Measurements from ENCODE around the gene WNT2B.
A peak's percentile ranks its signal among the peaks of the same experiment; 100 is the strongest.

The WNT2B gene

DNA sequence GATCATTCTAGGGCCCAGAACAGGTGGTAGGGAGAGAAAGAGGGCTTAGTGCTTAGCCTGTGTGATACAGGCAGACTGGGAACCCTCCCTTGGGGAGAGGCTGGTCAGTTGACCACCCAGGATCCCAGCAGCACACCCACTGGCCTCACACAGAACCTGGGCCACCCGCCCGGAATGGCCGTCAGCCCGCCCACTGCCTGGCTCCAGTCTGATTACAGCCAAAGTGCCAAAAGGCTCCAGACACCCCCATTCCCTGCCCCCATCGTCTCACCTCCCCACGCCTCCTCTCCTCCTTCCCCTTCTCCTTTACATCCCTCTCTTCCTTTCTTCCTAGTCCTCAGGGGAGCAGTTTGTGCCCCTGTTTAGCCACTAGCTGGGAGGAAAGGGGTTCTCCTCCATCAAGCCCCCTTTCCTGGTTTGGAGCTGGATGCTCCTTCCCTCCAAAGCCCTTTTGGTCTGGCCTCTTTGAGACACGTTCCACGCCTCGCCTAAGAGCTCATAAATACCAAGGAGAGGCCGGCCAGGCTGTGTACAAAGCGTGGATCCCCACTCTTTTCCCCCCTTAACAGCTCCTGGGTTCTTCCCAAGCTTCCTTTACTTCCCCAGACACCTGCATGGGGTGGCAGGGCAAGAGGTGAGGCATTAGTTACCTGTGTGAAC lies 4.6 kb upstream of the WNT2B start:
- peaks cover 29 to 62% of the 10 kb centered on the region in 2 donors for H3K27me3 ChIP-seq (ENCODE audit: control insufficient read depth in 1 of 2, insufficient read depth in 2 of 2, low read length in 2 of 2)
- no peak overlapping the region for H3K9ac ChIP-seq (ENCODE audit: low read depth in 1 of 2, low read length in 2 of 2)
- H3K36me3 ChIP-seq (ENCODE audit: control insufficient read depth in 1 of 2, insufficient read depth in 2 of 2, low read length in 2 of 2) = no peaks in the 10 kb centered on the region
- H3K9me3 ChIP-seq (ENCODE audit: control insufficient read depth in 1 of 2, low read length in 2 of 2) = no peaks in the 10 kb centered on the region
- H3K4me3 ChIP-seq (ENCODE audit: low read depth in 1 of 2, low read length in 2 of 2) = no peak overlapping the region
- H3K4me1 ChIP-seq (ENCODE audit: control insufficient read depth in 1 of 2, insufficient read depth in 2 of 2, low read length in 2 of 2) = peaks cover 9 to 19% of the 10 kb centered on the region in 2 donors
- H3K27ac ChIP-seq (ENCODE audit: low read depth, low read length) = no peak overlapping the region

DNA sequence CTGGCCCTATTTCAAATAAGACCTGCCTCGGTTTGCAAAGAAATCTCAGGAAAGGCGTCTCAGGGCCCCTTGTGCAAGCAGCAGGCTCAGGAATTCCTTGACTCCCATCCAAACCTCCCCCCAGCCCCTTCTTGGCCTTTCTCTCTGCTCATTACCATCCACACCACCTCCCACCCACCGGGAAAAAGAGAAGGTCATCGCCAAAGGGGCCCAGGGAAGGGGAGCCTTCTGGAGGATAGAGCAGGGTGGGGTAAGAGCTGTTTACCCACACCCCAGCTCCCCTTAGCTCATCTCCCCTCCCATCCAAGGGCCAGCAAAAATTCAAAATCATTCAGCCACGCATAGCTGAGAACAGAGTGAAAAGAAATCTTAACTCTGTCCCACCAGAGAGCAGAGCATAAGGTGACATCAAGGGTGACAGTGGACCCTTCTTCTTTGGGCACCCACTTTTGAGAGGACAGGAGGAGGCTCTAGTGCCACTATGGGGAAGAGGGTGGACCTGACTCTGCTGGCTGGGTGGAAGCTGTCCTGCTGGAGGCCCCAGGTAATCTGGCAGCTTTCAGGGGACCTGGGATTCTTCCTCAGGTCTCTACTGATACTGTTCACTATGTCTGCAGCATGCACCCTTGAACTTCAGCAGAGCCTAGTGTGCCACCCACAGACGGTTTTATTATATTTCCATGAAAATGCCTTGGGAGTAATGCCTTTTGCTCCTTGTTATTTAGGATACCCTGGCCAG lies 3.9 kb upstream of the WNT2B start:
- Histone ChIP-seq H3K4me3 (ENCODE audit: low read depth in 1 of 2, low read length in 2 of 2) (no peak overlapping the region), H3K27ac (ENCODE audit: low read depth, low read length) (no peak overlapping the region), H3K27me3 (ENCODE audit: control insufficient read depth in 1 of 2, insufficient read depth in 2 of 2, low read length in 2 of 2) (peaks cover 33 to 68% of the 10 kb centered on the region in 2 donors), H3K36me3 (ENCODE audit: control insufficient read depth in 1 of 2, insufficient read depth in 2 of 2, low read length in 2 of 2) (no peaks in the 10 kb centered on the region), H3K4me1 (ENCODE audit: control insufficient read depth in 1 of 2, insufficient read depth in 2 of 2, low read length in 2 of 2) (peaks cover 9 to 19% of the 10 kb centered on the region in 2 donors), H3K9me3 (ENCODE audit: control insufficient read depth in 1 of 2, low read length in 2 of 2) (no peaks in the 10 kb centered on the region), H3K9ac (ENCODE audit: low read depth in 1 of 2, low read length in 2 of 2) (no peak overlapping the region)

DNA sequence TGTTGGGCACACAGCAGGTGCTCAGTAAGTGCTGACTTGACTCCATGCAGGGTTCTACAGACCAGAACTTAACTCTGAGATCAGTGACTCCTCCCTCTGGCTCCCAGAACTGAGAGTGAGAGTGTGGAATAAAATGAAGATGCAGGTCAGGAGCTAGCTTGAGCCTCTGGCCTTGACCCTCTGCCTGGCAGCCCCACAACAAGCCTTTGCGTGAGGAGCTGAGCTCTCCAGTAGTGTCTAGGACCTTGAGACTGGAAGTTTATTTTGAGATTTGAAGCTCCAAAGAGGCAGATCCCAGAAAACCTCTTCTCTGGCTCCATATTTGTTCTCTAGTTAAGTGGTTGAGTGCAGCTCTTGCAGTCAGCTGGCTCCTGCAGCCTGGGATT lies 3.4 kb upstream of the WNT2B start:
- no peaks in the 10 kb centered on the region for H3K36me3 ChIP-seq (ENCODE audit: control insufficient read depth in 1 of 2, insufficient read depth in 2 of 2, low read length in 2 of 2)
- H3K9me3 ChIP-seq (ENCODE audit: control insufficient read depth in 1 of 2, low read length in 2 of 2) = no peaks in the 10 kb centered on the region
- H3K27ac ChIP-seq (ENCODE audit: low read depth, low read length) = no peak overlapping the region
- peaks cover 9 to 19% of the 10 kb centered on the region in 2 donors for H3K4me1 ChIP-seq (ENCODE audit: control insufficient read depth in 1 of 2, insufficient read depth in 2 of 2, low read length in 2 of 2)
- no peak overlapping the region for H3K4me3 ChIP-seq (ENCODE audit: low read depth in 1 of 2, low read length in 2 of 2)
- peaks cover 36 to 71% of the 10 kb centered on the region in 2 donors for H3K27me3 ChIP-seq (ENCODE audit: control insufficient read depth in 1 of 2, insufficient read depth in 2 of 2, low read length in 2 of 2)
- H3K9ac ChIP-seq (ENCODE audit: low read depth in 1 of 2, low read length in 2 of 2) = no peak overlapping the region

DNA sequence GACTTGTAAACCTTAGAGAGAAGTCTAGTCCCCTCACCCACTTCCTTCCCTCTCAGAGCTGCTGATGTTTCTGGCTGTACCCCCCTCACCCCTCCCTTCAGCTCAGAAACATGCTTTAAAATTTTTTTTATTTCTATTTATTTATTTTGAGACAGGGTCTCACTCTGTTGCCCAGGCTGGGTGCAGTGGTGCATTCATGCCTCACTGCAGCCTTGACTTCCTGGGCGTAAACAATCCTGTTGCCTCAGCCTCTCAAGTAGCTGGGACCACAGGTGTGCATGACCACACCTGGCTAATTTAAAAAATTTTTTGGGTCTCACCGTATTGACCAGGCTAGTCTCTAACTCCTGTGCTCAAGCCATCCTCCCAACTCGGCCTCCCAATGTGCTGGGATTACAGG lies 2.9 kb upstream of the WNT2B start:
- H3K9me3 ChIP-seq (ENCODE audit: control insufficient read depth in 1 of 2, low read length in 2 of 2) = no peaks in the 10 kb centered on the region
- H3K27me3 ChIP-seq (ENCODE audit: control insufficient read depth in 1 of 2, insufficient read depth in 2 of 2, low read length in 2 of 2) = peaks cover 36 to 69% of the 10 kb centered on the region in 2 donors
- H3K27ac ChIP-seq (ENCODE audit: low read depth, low read length) = no peak overlapping the region
- H3K4me1 ChIP-seq (ENCODE audit: control insufficient read depth in 1 of 2, insufficient read depth in 2 of 2, low read length in 2 of 2) = peaks cover 9 to 19% of the 10 kb centered on the region in 2 donors
- H3K4me3 ChIP-seq (ENCODE audit: low read depth in 1 of 2, low read length in 2 of 2) = no peak overlapping the region
- no peaks in the 10 kb centered on the region for H3K36me3 ChIP-seq (ENCODE audit: control insufficient read depth in 1 of 2, insufficient read depth in 2 of 2, low read length in 2 of 2)
- H3K9ac ChIP-seq (ENCODE audit: low read depth in 1 of 2, low read length in 2 of 2) = no peak overlapping the region

DNA sequence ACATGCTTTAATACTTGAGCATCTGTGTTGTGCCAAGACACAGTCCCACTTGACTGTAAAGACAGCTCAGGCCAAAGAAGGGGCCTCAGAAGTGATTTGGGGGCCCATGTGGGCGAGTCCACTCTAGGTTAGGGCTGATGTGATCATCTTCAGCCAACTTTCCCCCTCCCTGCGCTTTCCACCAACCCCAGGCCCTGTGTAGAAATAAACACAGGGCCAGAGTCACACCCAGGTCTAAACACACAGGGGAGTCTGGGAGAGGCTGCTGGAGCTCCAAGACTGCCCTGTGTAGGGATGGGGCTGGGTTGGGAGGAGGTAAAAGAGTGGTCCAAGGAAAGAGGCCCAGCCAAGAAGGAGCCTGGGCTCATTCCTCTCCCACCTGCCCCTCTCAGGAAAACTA lies 2.5 kb upstream of the WNT2B start:
- no peak overlapping the region for H3K4me3 ChIP-seq (ENCODE audit: low read depth in 1 of 2, low read length in 2 of 2)
- H3K9me3 ChIP-seq (ENCODE audit: control insufficient read depth in 1 of 2, low read length in 2 of 2) = no peaks in the 10 kb centered on the region
- H3K4me1 ChIP-seq (ENCODE audit: control insufficient read depth in 1 of 2, insufficient read depth in 2 of 2, low read length in 2 of 2) = peaks cover 9 to 19% of the 10 kb centered on the region in 2 donors
- H3K27me3 ChIP-seq (ENCODE audit: control insufficient read depth in 1 of 2, insufficient read depth in 2 of 2, low read length in 2 of 2) = peaks cover 36 to 65% of the 10 kb centered on the region in 2 donors
- H3K36me3 ChIP-seq (ENCODE audit: control insufficient read depth in 1 of 2, insufficient read depth in 2 of 2, low read length in 2 of 2) = no peaks in the 10 kb centered on the region
- no peak overlapping the region for H3K27ac ChIP-seq (ENCODE audit: low read depth, low read length)
- no peak overlapping the region for H3K9ac ChIP-seq (ENCODE audit: low read depth in 1 of 2, low read length in 2 of 2)

DNA sequence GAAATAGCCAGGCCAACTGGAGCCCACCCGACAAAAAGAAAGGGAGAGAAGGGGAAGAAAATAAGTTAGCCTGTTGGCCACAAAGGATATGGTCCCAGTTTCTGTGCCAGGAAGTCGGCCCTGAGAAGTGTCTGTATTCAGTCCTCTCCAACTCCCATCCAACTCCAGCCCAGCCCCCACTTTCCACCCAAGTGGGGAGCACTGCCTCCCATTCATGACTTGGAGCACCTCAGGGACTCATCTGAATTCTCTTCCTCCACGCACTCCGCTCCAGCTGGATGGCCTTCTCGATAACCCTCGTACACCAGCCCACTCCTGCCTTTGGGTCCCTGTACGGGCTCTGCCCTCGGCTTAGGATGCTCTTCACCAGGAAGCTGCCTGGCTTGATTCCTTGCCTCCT lies 2.0 kb upstream of the WNT2B start:
- Histone ChIP-seq H3K4me3 (ENCODE audit: low read depth in 1 of 2, low read length in 2 of 2) (no peak overlapping the region), H3K27ac (ENCODE audit: low read depth, low read length) (no peak overlapping the region), H3K9me3 (ENCODE audit: control insufficient read depth in 1 of 2, low read length in 2 of 2) (no peaks in the 10 kb centered on the region), H3K4me1 (ENCODE audit: control insufficient read depth in 1 of 2, insufficient read depth in 2 of 2, low read length in 2 of 2) (peaks cover 9 to 15% of the 10 kb centered on the region in 2 donors), H3K9ac (ENCODE audit: low read depth in 1 of 2, low read length in 2 of 2) (no peak overlapping the region), H3K27me3 (ENCODE audit: control insufficient read depth in 1 of 2, insufficient read depth in 2 of 2, low read length in 2 of 2) (peaks cover 32 to 62% of the 10 kb centered on the region in 2 donors), H3K36me3 (ENCODE audit: control insufficient read depth in 1 of 2, insufficient read depth in 2 of 2, low read length in 2 of 2) (no peaks in the 10 kb centered on the region)

DNA sequence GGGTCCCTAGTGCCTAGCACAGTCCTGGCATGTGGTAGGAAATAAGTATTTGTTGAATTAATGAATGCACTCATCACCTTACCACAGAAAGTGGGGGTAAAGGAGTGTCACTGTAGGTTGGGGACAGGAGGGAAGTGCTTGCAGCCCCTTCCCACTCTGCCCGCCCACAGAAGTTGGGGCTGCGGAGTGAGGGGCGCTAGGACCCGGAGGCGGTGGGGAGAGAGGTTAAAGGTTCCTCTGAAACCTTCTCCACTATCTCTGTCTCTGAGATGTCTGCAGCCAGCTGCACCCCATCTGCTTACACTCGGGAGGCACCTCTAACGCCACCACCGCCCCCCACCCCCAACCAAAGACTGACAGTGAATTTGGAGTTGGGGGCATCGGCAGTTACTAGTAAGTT lies 1.4 kb upstream of the WNT2B start:
- no peaks in the 10 kb centered on the region for H3K9me3 ChIP-seq (ENCODE audit: control insufficient read depth in 1 of 2, low read length in 2 of 2)
- no peak overlapping the region for H3K27ac ChIP-seq (ENCODE audit: low read depth, low read length)
- peaks cover 9 to 14% of the 10 kb centered on the region in 2 donors for H3K4me1 ChIP-seq (ENCODE audit: control insufficient read depth in 1 of 2, insufficient read depth in 2 of 2, low read length in 2 of 2)
- peak overlapping the region in 1 of 2 donors; percentile 48 for H3K4me3 ChIP-seq (ENCODE audit: low read depth in 1 of 2, low read length in 2 of 2)
- no peaks in the 10 kb centered on the region for H3K36me3 ChIP-seq (ENCODE audit: control insufficient read depth in 1 of 2, insufficient read depth in 2 of 2, low read length in 2 of 2)
- H3K9ac ChIP-seq (ENCODE audit: low read depth in 1 of 2, low read length in 2 of 2) = no peak overlapping the region
- H3K27me3 ChIP-seq (ENCODE audit: control insufficient read depth in 1 of 2, insufficient read depth in 2 of 2, low read length in 2 of 2) = peaks cover 31 to 59% of the 10 kb centered on the region in 2 donors

DNA sequence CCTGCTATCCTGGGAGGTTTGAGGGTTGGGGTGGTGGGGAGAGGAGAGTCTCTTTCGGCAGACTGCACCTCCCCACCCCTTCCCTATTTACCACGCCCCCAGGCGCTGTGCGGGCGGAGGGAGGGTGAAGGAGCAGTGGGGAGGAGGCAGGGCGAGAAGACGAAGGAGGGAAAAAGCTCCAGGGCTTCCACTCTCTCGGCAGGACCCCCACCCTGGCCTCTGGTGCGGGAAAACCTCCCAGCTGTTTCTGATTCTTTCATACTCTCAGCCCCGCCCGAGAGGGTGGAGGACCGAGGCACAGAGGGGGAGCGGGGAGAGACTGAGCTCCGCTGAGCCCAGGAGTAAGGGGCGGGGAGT lies 866 bp upstream of the WNT2B start:
- H3K36me3 ChIP-seq (ENCODE audit: control insufficient read depth in 1 of 2, insufficient read depth in 2 of 2, low read length in 2 of 2) = no peaks in the 10 kb centered on the region
- H3K27me3 ChIP-seq (ENCODE audit: control insufficient read depth in 1 of 2, insufficient read depth in 2 of 2, low read length in 2 of 2) = peaks cover 26 to 54% of the 10 kb centered on the region in 2 donors
- H3K9me3 ChIP-seq (ENCODE audit: control insufficient read depth in 1 of 2, low read length in 2 of 2) = no peaks in the 10 kb centered on the region
- H3K9ac ChIP-seq (ENCODE audit: low read depth in 1 of 2, low read length in 2 of 2) = peak overlapping the region; percentile 5 to 43
- no peak overlapping the region for H3K27ac ChIP-seq (ENCODE audit: low read depth, low read length)
- peaks cover 9 to 14% of the 10 kb centered on the region in 2 donors for H3K4me1 ChIP-seq (ENCODE audit: control insufficient read depth in 1 of 2, insufficient read depth in 2 of 2, low read length in 2 of 2)
- peak overlapping the region; percentile 48 to 84 for H3K4me3 ChIP-seq (ENCODE audit: low read depth in 1 of 2, low read length in 2 of 2)

DNA sequence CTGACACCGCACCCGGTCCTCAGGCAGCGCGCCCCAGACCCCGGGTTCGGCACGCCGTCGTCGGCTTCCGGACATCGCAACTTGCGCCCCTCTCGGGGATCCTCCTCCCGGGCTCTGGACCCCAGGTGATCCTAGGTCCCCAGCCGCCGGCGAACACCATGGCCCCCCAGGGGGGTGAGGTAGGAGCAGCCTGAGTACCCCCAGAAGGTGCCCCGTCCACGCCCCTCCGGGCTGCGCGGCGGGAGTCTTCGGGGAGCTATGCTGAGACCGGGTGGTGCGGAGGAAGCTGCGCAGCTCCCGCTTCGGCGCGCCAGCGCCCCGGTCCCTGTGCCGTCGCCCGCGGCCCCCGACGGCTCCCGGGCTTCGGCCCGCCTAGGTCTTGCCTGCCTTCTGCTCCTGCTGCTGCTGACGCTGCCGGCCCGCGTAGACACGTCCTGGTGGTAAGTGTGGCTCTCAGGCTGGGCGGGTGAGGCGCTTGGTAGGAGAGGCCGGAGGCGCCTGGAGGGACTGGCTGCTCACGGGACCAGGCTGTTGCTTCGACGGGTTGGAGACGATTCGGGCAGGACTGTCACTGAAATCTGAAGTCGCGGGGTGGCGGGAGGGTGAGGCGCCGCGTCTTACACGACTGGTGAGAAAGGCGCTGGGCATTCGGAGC lies 367 bp downstream of the WNT2B start:
- H3K9me3 ChIP-seq (ENCODE audit: control insufficient read depth in 1 of 2, low read length in 2 of 2) = no peaks in the 10 kb centered on the region
- H3K9ac ChIP-seq (ENCODE audit: low read depth in 1 of 2, low read length in 2 of 2) = peak overlapping the region in 1 of 2 donors; percentile 43
- H3K4me1 ChIP-seq (ENCODE audit: control insufficient read depth in 1 of 2, insufficient read depth in 2 of 2, low read length in 2 of 2) = peaks cover 9 to 10% of the 10 kb centered on the region in 2 donors
- H3K36me3 ChIP-seq (ENCODE audit: control insufficient read depth in 1 of 2, insufficient read depth in 2 of 2, low read length in 2 of 2) = no peaks in the 10 kb centered on the region
- peaks cover 21 to 42% of the 10 kb centered on the region in 2 donors for H3K27me3 ChIP-seq (ENCODE audit: control insufficient read depth in 1 of 2, insufficient read depth in 2 of 2, low read length in 2 of 2)
- H3K4me3 ChIP-seq (ENCODE audit: low read depth in 1 of 2, low read length in 2 of 2) = peak overlapping the region; percentile 48 to 84
- H3K27ac ChIP-seq (ENCODE audit: low read depth, low read length) = no peak overlapping the region

DNA sequence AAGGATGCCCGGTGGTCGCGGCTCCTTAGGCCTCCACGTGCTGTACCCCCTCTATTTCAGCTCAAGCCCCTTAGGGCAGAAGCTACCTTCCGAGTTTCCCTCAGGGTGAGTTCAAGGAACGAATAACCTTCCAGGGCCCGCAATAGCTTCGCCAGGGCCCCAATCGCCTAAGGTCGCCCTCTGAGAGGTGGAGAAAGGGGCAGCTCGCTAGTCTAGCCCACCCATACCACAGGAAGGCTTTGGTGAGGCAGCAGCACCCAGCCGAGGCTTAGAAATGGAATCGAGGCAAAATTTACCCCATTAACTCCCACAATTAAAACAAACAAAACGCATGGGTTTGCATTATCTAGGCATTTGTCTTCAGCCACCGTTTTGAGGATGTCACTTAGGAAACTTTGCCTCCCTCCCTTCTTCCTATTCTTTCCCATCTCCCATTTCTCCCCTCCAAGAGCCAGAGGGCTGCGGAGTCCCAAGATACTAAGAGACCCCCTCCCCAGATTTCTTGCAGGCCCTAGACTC lies 954 bp downstream of the WNT2B start:
- H3K27me3 ChIP-seq (ENCODE audit: control insufficient read depth in 1 of 2, insufficient read depth in 2 of 2, low read length in 2 of 2) = peaks cover 21 to 36% of the 10 kb centered on the region in 2 donors
- H3K4me3 ChIP-seq (ENCODE audit: low read depth in 1 of 2, low read length in 2 of 2) = peak overlapping the region; percentile 48 to 84
- H3K4me1 ChIP-seq (ENCODE audit: control insufficient read depth in 1 of 2, insufficient read depth in 2 of 2, low read length in 2 of 2) = peaks cover 9 to 10% of the 10 kb centered on the region in 2 donors
- H3K36me3 ChIP-seq (ENCODE audit: control insufficient read depth in 1 of 2, insufficient read depth in 2 of 2, low read length in 2 of 2) = no peaks in the 10 kb centered on the region
- H3K27ac ChIP-seq (ENCODE audit: low read depth, low read length) = no peak overlapping the region
- no peaks in the 10 kb centered on the region for H3K9me3 ChIP-seq (ENCODE audit: control insufficient read depth in 1 of 2, low read length in 2 of 2)
- no peak overlapping the region for H3K9ac ChIP-seq (ENCODE audit: low read depth in 1 of 2, low read length in 2 of 2)
